GM18873 (cell line): ENCODE results near the gene KLF17.

ENCODE experiments used
- ATAC-seq: cut with Tn5 transposase; IDR thresholded peaks from one replicate; pipeline ENCODE4 v1.9.1; 2021; ENCODE audit warnings: mild to moderate bottlenecking, moderate library complexity, moderate number of reproducible peaks; ENCODE audit not compliant: unreplicated experiment, low FRiP score

The KLF17 gene

DNA sequence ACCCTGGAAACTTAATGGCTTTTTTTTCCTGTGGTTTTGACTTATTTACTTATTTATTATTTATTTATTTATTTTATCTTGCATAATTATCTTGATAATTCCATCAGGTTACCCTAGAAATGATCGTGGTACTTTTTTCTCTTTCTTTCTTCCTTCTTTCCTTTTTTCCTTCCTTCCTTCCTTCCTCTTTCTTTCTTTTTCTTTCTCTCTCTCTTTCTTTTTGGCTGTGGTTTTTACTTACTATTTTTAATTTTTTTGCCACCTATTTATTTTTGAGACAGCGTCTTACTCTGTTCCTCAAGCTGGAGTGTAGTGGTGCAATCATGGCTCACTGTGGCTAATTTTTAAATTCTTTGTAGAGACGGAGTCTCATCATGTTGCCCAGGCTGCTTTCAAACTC is 29.0 kb downstream of the KLF17 start:
- ATAC-seq = no peak

GRCh38 chr1:44151332-44151731 is 32.7 kb downstream of the KLF17 start:
- ATAC-seq = no peak

GRCh38 chr1:44151808-44152207 is 33.2 kb downstream of the KLF17 start:
- ATAC-seq = no peak

- no peak for ATAC-seq
These were observed 34.1 kb downstream of the KLF17 start for GRCh38 chr1:44152692-44153091.

DNA sequence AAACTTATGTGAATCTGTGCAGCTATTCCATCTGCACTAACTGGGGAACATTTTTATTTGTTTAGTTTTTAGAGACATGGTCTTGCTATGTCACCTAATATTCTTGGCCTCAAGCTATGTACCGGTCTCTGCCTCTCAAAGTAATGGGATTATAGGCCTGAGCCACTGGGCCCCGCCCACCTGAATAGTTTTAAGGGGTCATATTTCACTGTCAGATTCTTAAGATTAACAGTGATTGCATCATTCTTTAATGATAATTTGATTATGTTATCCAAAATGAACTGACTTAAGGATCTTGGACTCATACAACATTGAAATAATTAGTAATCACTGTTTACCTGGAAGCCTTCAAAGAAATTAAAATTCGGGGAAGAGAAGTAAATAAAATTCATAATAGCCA is 35.4 kb downstream of the KLF17 start:
- no peak for ATAC-seq

DNA sequence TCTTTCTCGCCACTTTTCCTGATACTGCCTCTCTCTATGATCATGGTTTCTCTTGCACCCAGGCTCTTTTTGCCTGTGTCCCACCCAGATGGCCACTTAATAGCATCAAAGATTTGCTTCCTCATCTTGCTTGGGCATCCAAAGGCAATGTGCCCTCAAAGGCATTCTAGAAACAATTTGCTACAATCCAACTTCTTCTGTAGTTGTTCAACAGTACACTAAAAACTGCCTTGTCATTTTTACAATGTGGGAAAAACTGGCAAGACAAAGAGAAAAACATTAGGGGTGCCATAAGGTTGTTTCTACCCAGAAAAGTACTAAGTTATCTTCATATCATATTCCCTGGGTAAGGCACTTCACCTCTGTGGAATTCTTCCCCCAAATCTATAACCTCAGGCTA is 39.3 kb downstream of the KLF17 start:
- no peak for ATAC-seq

- ATAC-seq = no peak
These were observed 40.2 kb downstream of the KLF17 start for GRCh38 chr1:44158871-44159270.

DNA sequence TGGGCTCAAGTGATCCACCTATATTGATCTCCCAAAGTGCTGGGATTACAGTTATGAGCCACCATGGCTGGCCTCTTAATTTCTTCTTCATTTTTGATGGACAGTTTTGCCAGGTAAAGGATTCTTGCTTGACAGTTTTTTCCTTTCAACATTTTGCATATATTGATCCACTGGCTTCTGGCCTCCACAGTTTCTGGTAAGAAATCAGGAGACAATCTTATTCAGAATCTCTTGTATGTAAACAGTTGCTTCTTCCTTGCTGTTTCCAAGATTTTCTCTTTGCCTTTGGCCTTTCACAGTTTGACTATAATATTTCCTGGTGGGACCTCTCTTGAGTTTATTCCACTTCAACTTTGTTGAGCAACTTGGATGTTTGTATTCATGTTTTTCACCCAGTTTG is 42.9 kb downstream of the KLF17 start:
- no peak for ATAC-seq

- no peak for ATAC-seq
These were observed 50.0 kb downstream of the KLF17 start for GRCh38 chr1:44168520-44169098.

DNA sequence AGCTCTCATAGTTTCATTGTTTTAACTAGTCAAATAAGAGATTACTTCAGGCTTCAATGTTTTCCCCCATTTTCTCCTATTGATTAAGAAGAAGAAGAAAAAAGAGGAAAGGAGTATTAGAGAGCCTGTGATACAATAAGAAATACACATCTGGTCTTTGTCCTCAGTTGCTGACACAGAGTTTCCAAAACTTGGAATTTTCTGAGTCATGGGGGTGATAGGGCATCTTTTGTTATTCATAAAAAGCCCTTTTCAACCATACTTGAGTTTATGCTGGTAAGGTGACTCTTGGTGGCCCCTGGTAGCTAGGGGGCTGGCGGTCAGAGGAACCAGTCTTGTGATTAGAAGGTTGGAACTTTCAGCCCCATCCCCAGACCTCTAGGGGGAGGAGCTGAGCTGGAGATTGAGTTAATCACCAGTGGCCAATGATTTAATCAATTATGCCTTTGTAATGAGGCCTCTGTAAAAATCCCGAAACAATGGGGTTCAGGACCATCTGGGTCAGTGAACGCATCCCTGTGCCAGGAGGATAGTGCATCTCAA is 51.7 kb downstream of the KLF17 start:
- no peak for ATAC-seq

DNA sequence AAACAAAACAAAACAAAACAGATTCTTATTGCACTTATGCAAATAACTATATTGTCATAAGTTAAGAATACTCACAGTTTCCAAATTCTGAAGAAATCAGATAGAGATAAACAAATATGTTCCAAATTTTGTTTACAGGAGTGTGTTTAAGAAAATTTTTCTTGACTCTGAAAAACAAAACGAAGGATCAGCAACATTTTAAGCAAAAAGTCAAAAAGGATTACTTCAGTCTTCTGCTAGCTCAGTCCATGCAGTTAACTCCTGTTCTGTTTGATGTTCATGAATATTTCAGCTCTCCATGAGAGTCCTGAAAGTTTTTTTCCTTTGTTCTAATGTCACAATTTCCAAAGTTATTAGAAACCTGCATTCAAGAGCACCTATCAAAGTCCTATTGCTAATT is 56.0 kb downstream of the KLF17 start:
- no peak for ATAC-seq
